GM08714 (cell line): ENCODE data around the gene CIB1.
A peak's percentile ranks its signal among the peaks of the same experiment; 100 is the strongest.
"Not testable (repeated sequence)": the region's sequence is repeated elsewhere in the genome, so short reads cannot be mapped to it uniquely, and the experiment has no call there.

Experiments
- H3K4me3 ChIP-seq: fragments of 200-500 bp; sonication (Bioruptor generic); 2 replicates; pipeline ENCODE4 v1.5.1; 2014; ENCODE audit warnings: mild to moderate bottlenecking, low read length, inconsistent platforms
- ZNF274 ChIP-seq: IDR thresholded peaks from 2 replicates; pipeline ENCODE4 v1.6.1; 2012; ENCODE audit warnings: mild to moderate bottlenecking, low read depth, low read length

Gene CIB1

DNA sequence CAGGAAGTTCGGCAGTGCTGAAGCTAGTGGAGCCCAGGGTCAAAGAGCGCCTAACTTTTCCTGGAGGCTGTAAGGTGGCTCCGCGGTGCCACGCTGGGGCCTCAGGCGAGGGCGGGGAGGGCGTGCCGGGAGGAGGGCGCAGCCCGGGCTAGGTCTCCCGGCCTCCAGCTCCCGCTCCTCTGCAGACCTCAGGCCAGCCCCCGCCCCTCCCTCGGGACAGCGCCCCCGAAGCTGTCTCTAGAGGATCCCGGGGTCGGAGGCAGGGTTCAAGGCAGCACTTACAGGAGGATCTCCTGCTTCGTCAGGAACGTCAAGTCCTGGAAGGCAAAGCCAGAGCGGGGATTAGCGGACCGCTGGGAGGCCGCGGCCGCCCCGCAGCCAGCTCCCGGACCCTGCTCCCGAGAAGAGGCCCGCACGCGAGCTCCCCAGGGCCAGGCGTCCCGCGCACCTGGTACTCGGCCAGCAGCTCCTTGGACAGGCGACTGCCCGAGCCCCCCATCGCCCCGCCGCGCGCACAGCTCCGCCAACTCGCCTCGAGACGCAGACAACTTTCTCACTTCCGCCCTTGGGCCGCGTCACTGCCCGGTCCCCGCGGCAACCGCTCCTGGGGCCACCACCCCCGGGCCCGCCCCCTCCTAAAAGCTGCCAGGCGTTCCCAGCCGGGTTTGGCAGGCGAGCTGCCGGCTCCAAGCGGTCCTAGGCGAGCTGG is at the start of gene CIB1:
Gene CIB1 (minus strand): TSS at position 555 of the 709 bp plus-strand sequence. CDS start 56 bp downstream, at position 499.
- H3K4me3 ChIP-seq, result peak within 1 kb of the TSS; percentile 79
- no peak for TF ChIP-seq ZNF274

DNA sequence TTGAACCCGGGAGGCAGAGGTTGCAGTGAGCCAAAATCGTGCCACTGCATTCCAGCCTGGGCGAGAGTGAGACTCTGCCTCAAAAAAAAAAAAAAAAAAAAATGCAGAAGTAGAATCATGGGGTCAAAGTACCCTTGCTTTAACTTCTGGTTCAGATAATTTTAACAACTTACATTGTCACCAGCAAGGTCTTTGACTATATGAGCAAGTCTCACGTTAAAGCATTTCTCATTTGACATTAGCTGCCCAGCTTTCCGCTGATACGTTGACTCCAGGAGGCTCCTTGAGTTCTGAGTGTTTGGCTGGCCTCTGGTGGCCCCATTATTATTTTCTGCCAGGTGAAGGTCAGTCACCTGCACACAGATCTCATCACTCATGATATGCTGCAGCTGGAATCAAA is 47.9 kb upstream of the CIB1 start:
- not testable (repeated sequence) for H3K4me3 ChIP-seq

DNA sequence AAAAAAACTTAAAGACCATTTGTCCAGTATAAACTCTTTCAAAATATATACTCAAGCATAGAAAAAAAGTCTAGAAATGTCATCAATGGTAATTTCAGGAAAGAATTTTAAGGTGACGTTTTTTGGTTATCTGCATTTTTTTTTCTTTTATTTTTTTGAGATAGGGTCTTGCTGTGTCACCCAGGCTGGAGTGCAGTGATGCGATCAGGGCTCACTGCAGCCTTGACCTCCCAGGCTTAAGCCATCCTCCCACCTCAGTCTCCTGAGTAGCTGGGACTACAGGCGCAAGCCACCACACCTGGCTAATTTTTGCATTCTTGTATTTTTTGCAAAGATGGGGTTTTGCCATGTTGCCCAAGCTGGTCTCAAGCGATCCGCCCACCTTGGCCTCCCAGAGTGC is 47.0 kb upstream of the CIB1 start:
- H3K4me3 ChIP-seq, result not testable (repeated sequence)

DNA sequence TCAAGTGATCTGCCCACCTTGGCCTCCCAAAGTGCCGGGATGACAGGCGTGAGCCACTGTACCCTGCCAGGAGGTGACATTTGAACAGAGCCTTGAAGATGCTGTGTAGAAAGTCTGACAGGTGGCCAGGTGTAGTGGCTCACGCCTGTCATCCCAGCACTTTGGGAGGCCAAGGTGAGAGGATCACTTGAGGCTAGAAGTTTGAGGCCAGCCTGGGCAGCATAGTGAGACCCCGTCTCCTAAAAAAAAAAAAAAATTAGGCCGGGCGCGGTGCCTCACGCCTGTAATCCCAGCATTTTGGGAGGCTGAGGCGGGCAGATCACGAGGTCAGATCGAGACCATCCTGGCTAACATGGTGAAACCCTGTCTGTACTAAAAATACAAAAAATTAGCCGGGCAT is 44.7 kb upstream of the CIB1 start:
- H3K4me3 ChIP-seq, result not testable (repeated sequence)

- no peak overlapping the region for H3K4me3 ChIP-seq
- no peak for TF ChIP-seq ZNF274
Measured at GRCh38 chr15:90271459-90272166, 37.9 kb upstream of the CIB1 start.

DNA sequence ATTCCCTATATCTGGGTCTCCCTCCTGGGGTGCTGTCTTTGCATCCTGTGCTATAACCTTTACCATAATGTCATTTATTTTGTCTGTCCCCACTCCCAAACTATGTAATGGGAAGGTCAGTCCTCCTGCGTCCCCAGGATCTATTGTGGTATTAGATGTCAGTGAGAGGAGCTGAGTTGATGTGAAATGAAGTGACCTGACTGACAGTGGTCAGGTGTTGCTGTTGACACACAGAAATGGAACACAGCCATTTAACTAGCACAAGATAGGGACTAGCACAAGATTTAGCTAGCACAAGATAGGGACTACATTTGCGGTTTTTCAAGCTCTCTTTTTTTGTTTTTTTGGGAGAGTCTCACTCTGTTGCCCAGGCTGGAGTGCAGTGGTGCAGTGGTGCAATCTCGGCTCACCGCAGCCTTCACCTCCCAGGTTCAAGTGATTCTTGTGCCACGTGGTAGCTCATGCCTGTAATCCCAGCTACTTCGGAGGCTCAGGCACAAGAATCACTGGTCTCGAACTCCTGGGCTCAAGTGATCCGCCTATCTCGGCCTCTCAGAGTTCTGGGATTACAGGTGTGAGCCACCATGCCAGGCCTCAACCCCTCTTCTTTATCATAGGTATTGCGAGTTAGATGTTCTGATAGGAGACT is 36.9 kb upstream of the CIB1 start:
- TF ChIP-seq ZNF274, result no peak

DNA sequence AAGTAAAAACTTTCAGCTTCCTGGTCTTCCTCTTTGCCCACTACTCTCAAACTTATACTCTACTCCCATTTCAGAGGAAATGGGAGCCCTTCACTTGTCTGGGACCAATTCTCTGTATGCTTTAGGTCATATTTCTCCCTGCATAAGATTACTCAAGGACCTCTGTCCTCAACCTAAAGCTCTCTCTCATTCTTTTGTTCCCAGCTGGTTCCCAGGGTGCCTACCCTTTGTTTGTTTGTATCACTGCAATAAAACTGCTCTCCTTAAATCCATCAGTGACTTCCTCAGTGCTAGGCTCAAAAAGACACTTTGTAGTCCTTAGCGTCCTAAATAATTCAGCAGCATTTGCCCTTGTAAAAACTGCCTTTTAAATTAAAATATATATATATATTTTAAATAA is 34.7 kb upstream of the CIB1 start:
- no peak for TF ChIP-seq ZNF274
- H3K4me3 ChIP-seq, result no peak overlapping the region

More for the DNA sequence above, 36.9 kb upstream of the CIB1 start:
- H3K4me3 ChIP-seq, result no peak overlapping the region

DNA sequence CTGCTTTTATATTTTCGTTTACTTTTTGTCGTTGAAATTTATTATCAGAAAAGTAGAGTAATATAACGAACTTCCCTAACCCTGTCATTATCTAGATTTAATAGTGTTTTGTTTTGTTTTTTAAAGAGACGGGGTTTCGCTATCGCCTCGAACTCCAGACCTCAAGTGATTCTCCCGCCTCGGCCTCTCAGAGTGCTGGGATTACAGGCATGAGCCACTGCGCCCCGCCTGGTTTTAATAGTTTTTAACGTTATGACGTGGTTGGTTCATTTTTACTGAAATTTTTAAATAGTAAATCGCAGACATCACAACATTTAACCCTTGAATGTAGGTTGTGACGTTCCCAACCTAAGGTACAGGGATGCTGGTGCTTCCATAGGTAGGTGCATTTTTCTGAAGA is 32.7 kb upstream of the CIB1 start:
- H3K4me3 ChIP-seq, result peak overlapping the region; percentile 74
- no peak for TF ChIP-seq ZNF274

- peak overlapping the region; percentile 74 for H3K4me3 ChIP-seq
- TF ChIP-seq ZNF274, result no peak
Measured at GRCh38 chr15:90266061-90266431, 32.3 kb upstream of the CIB1 start.

DNA sequence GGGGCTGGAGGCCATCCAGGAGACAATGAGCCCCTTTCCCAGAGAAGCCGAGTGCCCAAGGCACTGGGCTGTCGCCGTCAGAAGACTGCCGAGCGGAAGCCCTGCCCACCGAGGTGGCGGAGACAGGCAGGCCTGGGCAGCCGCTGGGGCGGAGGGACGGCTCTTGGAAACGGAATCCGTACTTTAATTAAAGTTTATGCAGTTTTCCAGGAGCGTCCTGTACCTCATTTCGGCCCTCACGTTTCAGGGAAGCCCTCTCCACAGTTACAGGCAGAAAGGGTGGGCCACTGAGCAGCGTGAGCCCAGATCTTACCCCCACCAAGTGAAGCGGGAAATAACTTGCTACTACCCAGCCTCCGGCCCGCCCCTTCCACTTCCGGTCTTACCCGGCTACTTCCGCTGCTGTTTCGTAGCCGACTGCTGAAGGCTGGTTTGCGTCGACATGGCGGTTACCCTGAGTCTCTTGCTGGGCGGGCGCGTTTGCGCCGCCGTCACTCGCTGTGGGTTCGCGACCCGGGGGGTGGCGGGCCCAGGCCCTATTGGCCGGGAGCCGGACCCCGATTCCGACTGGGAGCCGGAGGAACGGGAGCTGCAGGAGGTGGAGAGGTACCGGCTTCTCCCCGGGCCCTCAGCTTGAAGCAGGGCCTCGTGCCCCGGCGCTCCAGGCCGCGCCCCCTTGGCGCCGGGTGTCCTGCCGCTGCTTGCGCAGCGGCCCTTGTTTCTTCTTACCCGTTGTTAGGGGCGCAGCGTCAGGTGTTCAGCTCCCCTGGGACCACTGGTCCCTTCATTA is 31.7 kb upstream of the CIB1 start, which contains the start of gene NGRN:
Gene NGRN (plus strand): TSS at position 402 of the 790 bp plus-strand sequence. CDS start 41 bp downstream, at position 443.
- peak within 1 kb of the TSS; percentile 74 for H3K4me3 ChIP-seq
- no peak for TF ChIP-seq ZNF274

DNA sequence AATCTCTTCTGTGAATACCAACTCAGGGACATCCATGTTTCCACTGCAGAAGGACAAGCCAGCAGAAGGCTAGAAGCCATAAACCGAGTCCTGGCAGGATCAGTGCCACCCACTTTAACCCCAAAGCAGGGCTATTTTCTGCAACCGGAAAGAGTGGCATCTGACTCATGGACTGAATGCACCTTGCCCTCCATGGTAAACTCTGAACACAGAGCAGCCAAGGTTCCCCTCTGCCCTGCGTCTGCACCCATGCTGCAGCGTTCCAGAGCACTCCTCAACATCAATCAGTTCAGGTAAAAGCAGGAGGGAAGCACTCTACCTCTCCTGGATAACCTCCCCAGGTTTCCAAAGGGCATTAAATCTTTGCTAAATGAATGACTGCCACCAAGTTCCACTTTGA is 30.9 kb upstream of the CIB1 start:
- peak overlapping the region; percentile 74 for H3K4me3 ChIP-seq
- no peak for TF ChIP-seq ZNF274

- no peak for TF ChIP-seq ZNF274
- H3K4me3 ChIP-seq, result no peak overlapping the region
Measured at GRCh38 chr15:90262426-90262825, 28.7 kb upstream of the CIB1 start.

- no peak for TF ChIP-seq ZNF274
- H3K4me3 ChIP-seq, result no peak overlapping the region
Measured at GRCh38 chr15:90261811-90262210, 28.1 kb upstream of the CIB1 start.

DNA sequence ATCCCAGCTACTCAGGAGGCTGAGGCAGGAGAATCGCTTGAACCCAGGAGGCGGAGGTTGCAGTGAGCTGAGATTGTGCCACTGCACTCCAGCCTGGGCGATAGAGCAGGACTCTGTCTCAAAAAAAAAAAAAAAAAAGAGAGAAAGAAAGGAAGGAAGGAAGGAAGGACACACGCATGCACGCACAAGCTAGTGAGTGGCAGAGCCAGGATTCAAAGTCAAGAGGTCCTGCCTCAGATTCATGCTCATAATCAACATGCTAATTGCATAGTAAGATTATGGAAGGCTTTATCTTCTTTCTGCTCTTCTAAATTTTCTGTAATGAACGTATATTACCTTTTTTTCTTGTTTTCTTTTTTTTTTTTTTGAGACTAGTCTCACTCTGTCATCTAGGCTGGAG is 27.0 kb upstream of the CIB1 start:
- H3K4me3 ChIP-seq, result not testable (repeated sequence)
